HG02642 (cell line): ENCODE measurements around the gene TRPV5.

Source experiments
- ATAC-seq: cut with Tn5 transposase; IDR thresholded peaks from one replicate; pipeline ENCODE4 v1.9.1; 2021; ENCODE audit warnings: mild to moderate bottlenecking; ENCODE audit not compliant: unreplicated experiment, poor library complexity

The TRPV5 gene

DNA sequence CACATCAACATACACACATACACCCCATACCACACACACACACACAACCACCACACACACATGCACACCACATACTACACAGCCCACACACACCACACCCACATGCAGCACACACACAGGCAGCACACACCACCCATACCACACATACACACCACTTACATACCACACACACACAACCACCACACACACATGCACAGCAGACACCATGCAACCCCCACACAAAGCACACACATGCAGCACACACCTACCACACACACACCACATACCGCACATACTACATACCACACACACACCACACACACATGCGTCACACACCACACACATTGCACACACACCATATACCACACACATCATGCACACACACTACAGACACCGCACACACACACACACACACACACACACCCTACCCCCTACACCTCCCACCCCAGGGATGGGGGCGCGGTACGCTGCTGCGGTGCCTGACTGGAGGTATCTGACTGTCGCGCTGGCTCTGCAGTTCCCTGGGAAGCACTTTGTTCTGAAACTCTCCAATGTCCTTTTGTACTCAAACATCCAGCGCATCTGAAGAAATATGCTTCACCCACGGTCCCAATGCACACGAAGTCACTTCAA is 42.6 kb downstream of the TRPV5 start:
- no peak for ATAC-seq

DNA sequence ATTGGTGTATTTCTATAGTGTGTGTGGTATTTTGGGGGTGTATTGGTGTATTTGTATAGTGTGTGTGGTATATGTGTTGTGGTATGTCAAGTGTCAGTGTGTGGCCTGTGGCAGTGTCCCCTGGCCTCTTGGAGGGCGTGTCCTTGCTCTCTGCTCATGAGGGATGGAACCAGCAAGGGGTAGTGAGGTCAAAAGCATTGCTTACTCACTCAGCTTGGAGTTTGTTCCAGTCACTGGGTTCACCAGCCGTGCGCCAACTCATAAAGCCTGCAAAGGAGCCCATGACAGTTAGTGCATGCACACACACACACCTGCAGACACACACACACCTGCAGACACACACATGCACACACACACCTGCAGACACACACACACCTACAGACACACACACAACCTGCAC is 43.7 kb downstream of the TRPV5 start:
- no peak for ATAC-seq

DNA sequence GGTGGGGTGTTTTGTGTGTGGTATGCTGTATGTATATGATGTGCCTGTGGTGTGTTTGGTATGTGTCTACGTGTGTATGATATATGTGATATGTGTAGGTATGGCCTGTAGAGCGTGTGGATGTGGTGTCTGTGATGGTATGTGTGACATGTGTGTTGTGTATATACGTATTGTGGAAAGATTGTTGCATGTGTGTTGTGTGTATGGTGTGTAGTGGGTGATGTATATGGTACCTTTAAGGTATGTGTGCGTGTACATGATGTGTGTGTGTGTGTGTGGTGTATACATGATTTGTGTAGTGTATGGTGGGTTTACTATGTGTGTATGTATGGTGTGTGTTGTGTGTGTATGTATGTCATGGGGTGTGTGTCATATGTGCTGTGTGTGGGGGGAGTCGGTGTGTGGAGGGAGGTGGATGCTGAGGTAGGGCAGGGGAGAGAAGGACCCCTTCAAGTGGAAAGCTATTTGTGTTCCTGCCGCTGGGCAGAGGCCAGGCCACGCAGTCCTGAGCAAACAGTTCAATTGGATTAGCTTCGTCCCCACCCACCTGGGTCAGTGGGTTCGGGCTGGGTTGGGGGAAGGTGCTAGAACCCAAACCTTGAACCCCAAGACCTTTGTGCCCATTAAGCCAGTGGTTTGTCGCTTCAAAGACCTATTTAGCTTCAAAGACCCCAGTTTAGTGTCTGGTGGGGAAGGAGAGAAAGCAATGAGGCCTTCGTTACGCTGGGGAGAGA is 46.1 kb downstream of the TRPV5 start:
- ATAC-seq: no peak

DNA sequence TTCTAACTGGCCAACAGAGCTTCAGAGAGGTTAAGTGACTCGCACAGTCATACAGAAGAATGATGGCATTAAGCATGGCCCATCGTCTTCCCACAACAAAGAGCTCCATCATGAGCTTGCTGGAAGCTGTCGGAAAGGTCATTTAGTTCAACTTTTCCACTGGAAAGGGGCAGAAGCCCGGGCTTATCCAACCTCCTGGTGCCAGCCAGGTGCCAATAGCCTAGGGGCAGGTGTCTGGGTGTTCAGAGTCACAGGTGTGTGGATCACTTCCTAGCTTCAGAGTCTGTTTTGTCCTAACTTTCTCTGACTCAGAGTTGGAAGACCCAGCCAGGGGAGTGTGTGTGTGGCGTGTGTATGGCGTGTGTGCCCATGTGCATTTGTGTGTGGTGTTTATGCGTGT is 46.7 kb downstream of the TRPV5 start:
- no peak for ATAC-seq

DNA sequence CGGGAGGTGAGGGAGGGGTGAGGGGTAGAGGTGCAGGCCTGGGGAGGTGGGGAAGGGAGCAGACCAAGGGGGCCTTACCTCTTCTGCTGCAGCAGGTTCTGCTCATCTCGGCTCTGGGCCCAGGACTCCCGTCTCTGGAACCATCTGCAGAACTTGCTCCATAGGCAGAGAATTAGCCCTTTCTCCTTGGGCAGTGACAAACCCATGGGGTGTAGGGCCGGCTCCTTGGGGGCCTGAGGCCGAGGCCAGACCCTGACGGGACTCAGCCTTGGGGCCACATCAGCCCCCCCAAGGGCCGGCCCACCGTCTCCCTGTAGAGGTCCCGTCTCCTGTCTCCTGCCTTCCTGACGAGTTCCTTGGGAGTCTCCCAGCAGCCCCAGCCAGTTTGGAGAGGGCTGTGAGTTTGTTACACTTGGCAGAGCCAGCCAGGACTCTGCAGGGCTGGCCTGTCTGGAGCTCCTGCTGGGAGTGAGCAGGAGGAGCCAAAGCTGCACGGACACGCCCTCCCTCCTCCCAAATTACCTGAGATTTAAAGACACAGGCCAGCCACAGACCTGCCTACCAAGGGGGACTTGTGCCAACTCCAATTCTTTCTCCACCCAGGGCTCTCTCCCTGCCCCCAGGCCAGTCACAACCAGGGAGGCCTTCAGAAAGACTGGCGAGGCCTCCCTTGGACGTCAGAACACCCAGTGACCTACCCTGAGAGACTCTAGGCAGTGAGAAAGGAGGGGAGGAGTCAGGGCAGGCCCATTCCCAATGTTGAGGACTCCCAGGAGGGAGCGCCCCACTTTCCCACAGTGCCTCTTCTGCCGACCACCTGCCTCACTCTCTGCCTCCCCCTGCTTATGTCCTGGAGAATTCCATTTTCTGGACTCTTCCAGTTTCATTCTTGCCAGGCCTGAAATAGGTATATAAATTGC is 48.0 kb downstream of the TRPV5 start, which contains the start of gene TRPV6:
TSS of gene TRPV6 (minus strand) at position 435 of the 920 bp plus-strand sequence.
- no peak for ATAC-seq

DNA sequence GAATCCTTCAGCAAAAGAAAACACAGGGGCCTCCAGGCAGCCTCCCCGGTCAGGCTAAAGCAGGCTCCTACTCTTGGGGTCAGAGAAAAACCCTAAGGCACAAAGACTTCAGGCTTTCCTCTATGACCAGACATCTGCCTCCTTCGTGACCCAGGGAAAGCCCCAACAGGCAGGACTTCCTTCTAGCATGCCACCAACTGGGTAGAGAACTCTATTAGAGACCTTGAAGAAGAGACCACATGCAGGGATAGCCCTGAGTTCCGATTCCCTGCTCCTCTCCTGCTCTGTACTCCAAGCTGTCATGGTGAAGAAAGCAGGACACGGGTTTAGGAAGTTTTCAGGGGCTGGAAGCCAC is 49.3 kb downstream of the TRPV5 start:
- no peak for ATAC-seq

DNA sequence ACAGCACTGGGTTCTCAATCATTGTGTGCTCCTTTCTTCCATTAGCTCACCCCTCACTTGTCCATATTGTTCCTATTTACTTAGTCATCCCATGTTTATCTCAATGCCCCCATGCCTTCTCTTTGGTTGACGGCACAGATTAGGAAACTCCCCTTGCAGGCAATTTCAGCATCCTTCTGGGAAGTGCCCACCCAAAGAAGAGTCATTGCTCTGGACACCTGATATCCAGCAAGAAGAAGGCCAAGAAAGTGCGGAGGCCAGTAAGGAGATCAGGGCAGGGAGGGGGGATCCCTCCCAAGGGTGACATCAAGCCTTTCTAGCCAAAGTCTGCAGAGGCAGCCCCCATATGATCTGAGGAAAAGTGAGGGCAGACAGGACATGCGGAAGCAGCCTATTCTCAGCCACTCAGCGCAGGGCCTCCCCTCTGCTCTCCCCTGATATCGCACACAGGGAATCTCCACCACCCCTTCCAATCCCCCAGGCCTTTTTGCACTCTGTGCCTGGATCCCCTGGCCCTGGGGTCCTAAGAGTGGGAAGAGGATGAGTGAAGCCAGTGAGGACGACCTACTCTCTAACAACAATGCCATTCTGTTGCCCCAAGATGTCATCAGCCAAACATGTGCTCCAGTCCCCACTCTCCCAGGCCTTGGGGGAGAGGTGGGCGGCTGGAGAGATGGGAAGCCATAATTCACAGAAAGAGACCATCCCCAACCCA is 49.8 kb downstream of the TRPV5 start:
- no peak for ATAC-seq

DNA sequence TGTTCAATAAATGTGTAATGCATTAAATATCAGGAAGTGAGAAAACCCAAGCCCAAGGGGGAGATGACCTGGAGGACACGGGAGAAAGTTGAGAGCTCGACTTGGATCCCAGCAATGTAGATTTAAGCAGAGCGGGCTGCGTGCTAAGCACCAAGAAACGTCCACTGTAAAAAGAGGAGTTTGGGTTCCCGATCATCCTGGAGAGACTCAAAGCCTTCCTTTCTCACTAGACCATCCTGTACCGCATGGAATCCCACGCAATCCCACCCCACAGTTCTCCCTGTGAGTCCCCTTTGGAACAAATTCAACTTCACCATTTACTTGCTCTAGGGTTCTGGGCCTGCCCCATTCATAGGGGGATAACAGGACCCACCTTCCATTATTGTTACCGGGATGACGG is 50.4 kb downstream of the TRPV5 start:
- no peak for ATAC-seq

DNA sequence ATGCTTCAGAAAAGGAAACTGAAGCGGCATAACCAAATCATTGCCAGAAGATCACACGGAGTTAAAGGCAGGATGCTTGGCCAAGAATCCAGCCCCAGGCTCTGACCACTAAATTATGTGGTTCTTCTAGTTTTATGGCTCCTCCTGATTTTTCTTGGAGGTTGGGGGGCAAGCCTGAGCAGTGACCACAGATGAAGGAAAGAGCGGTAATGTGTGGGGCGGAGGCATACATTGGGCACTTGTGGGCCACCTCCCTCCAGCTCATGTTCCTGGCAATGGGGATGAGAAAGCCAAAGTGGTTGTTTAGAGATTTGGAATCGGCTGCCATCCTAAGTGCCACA is 51.2 kb downstream of the TRPV5 start:
- ATAC-seq: no peak

DNA sequence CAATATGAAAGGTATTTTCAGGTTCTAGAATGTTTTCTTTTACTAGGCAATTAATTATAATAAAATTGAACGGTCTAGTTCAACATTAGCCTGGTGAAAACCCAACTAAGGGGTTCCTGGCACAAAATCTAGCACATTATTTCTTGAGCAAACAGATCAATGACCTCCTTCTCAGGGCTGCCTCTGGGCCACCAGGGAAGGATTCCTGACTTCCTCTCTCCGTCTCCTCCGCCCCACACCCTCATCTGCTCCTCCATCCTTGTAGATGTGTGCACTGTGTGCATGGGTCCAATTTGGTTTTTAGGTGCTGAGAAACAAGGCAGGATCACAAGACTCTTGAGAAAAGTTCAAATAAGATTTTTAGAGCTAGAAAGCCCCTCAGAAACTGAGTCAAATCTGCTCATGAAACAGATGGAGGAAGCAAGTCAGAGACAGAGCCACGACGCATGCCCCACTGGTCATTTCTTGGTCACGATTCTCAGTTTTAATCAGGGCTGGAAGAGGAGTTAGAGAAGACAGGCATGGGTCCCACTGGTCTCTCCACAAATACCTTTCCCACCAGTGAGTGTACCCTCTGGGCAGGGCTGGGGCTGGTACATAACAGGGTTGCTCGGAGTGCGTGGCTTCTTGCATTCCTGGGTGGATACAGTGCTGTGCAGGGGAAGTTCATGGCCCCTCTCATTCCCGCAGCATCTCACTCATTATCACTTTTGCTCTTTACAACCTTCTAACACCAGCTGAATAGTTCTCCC is 51.8 kb downstream of the TRPV5 start:
- ATAC-seq: no peak

DNA sequence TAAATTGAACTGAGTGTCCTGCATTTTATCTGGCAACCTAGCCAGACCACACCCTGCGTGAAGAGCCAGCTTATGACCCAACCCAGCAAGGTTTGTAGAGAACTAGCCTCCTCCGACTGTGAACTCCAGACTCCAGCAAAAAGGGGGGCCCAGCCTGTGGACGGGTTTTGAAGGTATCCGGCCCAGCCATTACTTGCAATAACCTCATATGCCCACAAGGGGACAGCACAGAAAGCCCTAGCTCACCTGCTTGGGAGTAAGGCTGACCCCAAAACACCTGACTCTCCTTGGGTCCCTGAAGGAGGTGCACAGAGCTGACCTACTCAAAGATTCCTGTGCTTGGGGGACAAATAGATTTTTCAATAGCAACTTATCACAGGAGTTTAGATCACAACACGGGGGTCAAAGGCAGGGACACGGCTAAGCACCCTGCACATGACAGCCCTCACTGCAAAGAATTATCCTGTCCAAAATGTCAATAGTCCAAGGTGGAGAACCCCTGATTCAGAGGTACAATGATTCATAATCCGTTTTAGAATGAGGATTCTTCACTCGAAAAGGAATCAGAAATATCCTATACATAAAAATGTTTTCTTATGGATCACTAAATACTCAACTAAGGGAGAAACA is 52.6 kb downstream of the TRPV5 start:
- peak; percentile 75 for ATAC-seq

DNA sequence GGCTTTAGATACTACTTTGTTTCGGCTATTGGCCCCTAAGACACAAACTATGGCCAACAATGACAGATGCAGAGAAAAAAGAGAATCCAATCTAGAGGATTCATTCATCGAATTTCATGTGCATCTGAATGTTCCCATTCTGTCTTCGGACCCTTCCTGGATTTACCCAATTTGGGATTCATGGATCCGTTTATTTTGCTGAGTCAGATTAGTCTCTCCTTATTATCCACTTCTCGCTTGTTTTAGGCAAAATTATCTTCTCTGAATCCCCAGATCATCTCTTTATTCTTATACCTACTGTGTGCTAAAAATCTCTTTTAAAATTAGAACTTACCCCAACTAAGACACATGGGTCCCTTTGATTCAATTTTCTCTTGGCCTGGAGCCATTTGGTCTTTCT is 54.5 kb downstream of the TRPV5 start:
- ATAC-seq: no peak

DNA sequence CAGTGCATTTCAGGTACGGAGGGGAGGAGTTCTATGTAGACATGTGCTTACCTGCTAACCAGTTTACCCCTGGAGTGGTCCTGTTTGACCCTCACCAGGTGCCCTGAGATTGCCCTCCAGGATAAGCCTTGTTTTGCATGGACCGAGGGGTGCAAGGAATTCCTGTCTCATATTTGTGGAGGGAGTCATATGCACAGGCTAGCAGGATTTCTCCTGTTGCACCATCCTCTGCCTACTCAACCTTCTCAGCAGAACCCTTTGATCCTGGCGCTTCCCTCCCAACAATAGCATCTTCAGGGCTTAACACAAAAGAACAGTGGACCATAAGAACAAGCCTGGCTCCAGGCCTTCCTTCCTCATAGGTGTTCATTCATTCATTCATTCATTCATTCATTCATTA is 55.2 kb downstream of the TRPV5 start:
- ATAC-seq: no peak

DNA sequence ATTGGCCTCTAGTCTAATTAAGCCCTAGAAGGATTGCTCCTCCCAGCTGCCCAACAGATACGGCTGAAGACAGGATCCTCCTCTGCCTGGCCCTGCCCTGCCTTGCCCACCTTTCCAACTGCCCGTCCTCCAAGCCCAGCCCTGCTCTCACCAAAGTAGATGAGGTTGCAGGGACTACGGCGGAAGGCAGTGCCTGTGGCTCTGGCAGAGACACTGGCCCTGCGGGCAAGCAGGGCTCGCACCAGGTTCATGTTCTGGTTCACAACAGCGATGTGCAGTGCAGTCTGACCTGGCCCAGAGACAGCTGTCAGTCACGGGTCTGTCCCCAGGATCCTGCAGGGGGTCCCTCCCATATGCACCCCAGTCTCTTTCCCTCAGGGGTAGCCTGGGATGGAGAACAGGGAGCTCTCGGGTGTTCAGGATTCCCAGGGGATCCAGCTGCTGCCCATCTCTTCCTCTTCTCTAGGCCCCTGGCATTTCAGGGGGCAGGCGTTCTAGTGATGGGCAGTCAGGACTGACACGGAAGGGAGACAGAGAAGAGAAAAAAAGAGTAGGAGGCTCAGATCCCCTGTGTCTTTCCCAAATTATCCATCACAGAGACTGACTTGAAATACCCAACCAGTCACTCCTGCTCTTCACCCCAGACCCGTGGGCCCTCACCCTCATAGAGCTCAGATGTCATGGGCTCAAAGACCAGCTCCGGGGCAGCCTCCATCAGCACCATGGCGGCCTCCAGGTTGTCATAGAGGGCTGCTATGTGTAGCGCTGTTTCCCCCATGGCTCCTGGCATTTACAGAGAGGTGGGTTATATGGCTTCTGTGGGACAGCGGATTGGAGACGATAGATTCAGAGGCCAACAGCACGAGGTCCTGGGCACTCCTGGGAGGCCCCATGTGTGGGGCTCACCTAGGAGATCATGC is 56.3 kb downstream of the TRPV5 start:
- no peak for ATAC-seq

DNA sequence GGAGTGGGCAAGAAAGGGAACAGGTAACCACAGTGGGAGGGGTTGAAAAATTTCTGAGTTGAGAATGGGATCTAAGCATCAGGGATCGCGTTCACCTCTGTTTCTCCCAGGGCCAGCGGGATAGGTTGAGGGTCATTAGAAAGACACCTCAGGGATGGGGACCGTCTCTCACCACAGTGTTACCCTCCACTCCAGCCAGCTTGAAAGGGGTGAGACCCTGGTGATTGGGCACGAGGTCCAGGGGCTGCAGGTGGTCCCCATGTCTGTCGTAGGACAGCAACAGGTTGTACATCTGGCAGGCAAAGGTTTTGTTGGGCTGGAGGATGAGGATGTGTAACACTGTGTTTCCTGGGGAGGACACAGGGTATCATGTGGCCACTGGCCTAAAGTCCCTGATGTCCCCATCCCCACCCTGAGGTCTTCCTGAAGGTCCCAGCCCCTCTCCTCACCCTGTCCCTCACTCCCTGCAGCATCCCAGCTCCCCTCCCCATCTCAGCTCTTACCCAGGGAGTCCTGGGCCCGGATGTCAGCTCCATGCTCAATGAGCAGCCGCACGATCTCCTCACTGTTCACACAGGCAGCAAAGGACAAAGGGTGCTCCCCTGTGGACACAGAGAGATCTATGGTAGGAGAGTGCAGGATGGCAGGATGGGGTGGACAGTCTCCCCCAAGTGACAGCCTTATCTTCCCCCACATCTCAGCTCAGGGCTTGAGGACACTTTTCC is 57.1 kb downstream of the TRPV5 start:
- no peak for ATAC-seq

DNA sequence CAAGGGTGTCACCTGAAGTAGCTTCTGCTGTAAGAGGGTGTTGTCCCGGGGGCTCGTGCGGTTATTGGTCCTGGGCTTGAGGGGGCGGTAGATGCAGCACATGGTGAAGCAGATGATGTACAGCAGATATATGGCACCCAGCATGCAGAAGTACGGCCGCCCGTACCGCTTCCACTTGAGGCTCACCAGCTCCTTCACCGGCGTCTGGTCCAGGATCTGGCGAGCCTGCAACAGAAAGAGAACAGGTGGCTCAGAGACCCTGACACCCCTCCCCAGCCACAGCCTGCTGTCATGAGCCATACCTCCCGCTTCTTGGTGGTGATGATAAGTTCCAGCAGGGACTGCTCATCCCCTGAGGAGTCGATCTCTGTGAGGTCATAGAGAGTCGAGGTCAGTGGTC is 58.1 kb downstream of the TRPV5 start:
- ATAC-seq: no peak

DNA sequence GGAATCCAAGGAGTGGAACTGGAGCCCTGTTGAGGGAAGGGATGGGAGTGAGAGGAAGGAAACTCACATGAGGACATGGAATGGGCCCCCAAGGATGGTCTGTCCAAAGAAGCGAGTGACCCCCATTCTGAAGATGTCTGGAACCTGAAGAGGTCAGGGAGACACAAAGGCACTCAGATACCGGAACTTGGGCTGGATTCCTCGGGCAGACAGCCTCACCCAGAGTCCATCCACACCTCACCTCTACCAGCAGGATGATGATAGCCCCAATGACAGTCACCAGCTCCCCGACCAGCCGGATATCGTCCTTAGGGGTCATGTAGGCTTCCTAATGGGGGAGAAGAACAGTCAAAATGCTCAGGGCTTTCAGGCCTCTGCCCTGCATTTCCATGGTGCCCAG is 58.7 kb downstream of the TRPV5 start:
- ATAC-seq: no peak

DNA sequence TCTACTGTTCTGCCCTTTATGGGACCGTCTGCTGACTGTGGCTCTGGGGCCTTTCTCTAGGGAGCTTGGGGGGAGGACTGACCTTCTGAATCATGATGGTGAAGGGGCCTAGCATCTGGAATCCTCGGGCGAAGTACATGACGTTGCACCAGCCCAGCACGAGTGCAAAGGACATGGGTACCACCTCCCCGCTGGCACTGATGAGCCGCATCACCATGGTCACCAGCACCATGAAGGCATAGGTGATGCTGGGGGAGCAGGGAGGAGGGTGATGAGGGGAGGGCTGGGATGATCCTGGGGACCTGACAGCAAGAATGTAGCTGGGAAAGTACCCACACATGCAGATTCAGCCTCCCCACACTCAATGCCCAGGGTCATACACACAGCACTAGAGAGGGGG is 59.1 kb downstream of the TRPV5 start:
- no peak for ATAC-seq
